ENCODE data around the gene LINC01488. TPM values are rescaled to one million over a fixed set of nuclear protein-coding genes. Genes with fewer than 3 reads are reported as not detected.

LINC01488 gene
- total and polyA plus RNA-seq, 7 donors, result 0.36 TPM; not detected in 6

DNA sequence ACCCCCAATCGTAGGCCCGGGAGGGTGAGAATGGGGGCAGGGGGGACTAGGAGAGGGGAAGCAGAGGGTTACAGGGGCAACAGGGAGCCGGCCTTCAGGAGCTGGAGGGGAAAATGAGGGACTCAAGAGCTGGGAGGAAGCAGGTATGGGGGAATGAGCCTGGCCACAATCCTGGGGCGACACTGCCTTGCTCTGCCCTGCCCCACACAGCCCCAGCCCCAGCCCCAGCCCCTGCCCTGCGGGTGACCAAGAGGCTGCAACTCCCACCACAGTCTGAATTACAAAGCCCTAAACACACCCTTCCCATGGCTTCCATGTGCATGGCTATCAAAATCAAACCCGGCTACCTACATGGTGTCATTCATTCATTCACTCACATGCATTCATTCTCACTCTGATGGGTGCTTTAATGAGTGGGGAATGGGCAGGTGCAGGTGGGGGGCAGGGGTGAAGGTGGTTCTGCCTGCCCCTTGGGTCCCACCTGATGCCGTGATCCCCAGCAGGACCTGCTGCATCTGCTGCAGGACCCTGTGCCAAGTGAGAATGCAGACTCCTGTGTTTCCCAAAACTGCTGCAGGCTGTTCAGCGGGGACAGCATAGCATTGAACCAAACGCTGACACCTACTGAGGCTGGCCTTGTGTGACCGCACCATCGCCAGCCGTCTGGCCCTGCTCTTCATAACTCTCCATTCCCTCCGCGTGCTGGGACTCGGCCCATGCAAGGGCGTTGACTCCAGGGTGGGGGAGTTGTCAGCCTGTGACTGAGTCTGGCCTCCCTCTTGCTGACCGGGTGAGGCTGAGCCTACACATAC, 9.5 kb upstream of the LINC01488 start:
- peaks cover 0 to 11% (median 5%) of the 10 kb centered on the region in 4 donors for H3K4me1 ChIP-seq
- H3K27me3 ChIP-seq, result peaks cover 0 to 4% (median 0%) of the 10 kb centered on the region in 3 donors
- 86 to 90% methylated on average over 17 of the region's 17 CpGs for WGBS, 2 donors
- no peaks in the 10 kb centered on the region for H3K36me3 ChIP-seq
- H3K27ac ChIP-seq, result no peak overlapping the region
- no peak overlapping the region for H3K4me3 ChIP-seq
- TF ChIP-seq, protein P1, sequence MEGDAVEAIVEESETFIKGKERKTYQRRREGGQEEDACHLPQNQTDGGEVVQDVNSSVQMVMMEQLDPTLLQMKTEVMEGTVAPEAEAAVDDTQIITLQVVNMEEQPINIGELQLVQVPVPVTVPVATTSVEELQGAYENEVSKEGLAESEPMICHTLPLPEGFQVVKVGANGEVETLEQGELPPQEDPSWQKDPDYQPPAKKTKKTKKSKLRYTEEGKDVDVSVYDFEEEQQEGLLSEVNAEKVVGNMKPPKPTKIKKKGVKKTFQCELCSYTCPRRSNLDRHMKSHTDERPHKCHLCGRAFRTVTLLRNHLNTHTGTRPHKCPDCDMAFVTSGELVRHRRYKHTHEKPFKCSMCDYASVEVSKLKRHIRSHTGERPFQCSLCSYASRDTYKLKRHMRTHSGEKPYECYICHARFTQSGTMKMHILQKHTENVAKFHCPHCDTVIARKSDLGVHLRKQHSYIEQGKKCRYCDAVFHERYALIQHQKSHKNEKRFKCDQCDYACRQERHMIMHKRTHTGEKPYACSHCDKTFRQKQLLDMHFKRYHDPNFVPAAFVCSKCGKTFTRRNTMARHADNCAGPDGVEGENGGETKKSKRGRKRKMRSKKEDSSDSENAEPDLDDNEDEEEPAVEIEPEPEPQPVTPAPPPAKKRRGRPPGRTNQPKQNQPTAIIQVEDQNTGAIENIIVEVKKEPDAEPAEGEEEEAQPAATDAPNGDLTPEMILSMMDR (IDR thresholded peaks at IDR 0.05), result no peak
- no peak for TF ChIP-seq EP300 (IDR thresholded peaks at IDR 0.05)
- TF ChIP-seq POLR2A (IDR thresholded peaks at IDR 0.05), result no peak
- no peak for TF ChIP-seq POLR2AphosphoS5 (IDR thresholded peaks at IDR 0.05)
- intact Hi-C loops (cut with DNase I), result no loop called here
- DNase-seq, result no peak
- H3K9me3 ChIP-seq, result no peaks in the 10 kb centered on the region

DNA sequence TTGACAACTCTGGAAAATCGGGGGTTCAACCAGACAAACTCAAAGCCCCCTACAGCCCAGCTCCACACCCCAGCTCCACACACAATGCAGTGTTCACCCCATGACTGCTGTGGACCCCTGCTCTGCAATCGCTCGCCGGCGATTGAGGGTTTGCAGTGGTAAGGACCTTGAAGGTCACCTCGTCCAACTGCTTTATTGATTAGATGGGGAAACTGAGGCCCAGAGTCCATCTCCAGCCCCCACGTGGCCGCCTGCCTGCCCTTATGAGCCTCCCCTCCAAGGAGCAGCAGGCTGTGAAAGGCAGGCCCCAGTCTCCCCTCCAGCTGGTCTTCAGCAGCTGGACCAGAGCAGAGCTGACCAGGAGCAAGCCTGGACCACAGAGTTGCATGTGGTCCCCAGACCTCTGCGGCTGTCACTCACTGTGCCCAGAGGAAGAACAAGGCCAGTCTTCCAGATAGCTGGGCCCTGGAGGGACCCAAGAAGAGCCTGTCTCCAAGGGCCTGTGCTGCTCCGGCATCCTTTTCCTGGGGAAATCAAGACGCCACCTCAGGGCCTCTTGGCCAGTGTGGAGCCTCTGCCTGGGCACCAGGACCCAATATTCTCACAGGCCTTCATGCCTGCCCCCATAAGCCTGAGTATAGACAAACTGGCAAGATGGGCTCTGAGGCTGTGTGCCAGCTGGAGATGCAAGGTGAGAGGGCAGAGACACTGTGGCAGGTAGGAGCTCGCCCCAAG, 8.8 kb upstream of the LINC01488 start:
- Histone ChIP-seq H3K27me3 (peaks cover 0 to 4% (median 0%) of the 10 kb centered on the region in 3 donors), H3K27ac (no peak overlapping the region), H3K9me3 (no peaks in the 10 kb centered on the region), H3K4me1 (peaks cover 0 to 11% (median 5%) of the 10 kb centered on the region in 4 donors), H3K4me3 (no peak overlapping the region), H3K36me3 (no peaks in the 10 kb centered on the region)
- intact Hi-C loops (cut with DNase I), result no loop called here
- TF ChIP-seq, protein P1 (IDR thresholded peaks at IDR 0.05), result no peak
- TF ChIP-seq POLR2AphosphoS5 (IDR thresholded peaks at IDR 0.05), result no peak
- no peak for TF ChIP-seq EP300 (IDR thresholded peaks at IDR 0.05)
- no peak for TF ChIP-seq POLR2A (IDR thresholded peaks at IDR 0.05)
- WGBS, 2 donors, result 92 to 94% methylated on average over 12 of the region's 12 CpGs
- DNase-seq, result no peak

DNA sequence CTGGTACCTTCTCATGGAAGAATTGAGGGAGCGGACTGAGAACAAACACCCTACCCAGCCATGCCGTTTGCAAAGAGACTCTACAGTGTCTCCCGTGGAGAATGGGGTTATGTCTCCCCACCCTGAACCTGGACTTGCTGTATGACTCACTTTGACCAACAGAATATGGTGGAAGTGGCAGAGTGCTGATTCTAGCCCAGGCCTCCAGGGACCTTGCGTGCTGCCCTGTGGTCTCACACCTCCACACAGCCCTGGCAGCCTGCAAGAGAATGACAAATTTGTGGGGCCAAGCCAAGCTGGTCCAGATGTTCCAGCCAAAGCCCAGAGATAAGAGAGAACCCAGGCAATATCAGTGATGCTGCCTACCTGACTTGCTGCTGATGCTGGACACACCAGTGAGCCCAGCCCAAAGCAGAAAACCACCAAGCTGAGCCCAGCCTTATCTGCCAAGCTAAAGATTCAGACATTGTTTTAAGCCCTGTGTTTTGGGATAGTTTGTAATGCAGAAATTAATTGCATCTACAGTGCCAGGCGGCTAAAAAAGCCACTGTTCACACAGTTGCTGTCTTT, 8.1 kb upstream of the LINC01488 start:
- Histone ChIP-seq H3K36me3 (no peaks in the 10 kb centered on the region), H3K4me1 (peaks cover 0 to 11% (median 5%) of the 10 kb centered on the region in 4 donors), H3K27ac (no peak overlapping the region), H3K4me3 (no peak overlapping the region), H3K27me3 (peaks cover 0 to 4% (median 0%) of the 10 kb centered on the region in 3 donors), H3K9me3 (no peaks in the 10 kb centered on the region)
- intact Hi-C loops (cut with DNase I), result no loop called here
- TF ChIP-seq, protein P1 (IDR thresholded peaks at IDR 0.05), result no peak
- TF ChIP-seq POLR2AphosphoS5 (IDR thresholded peaks at IDR 0.05), result no peak
- no peak for TF ChIP-seq POLR2A (IDR thresholded peaks at IDR 0.05)
- no peak for TF ChIP-seq EP300 (IDR thresholded peaks at IDR 0.05)
- 93 to 97% methylated on average over 5 of the region's 5 CpGs for WGBS, 2 donors
- DNase-seq, result no peak

DNA sequence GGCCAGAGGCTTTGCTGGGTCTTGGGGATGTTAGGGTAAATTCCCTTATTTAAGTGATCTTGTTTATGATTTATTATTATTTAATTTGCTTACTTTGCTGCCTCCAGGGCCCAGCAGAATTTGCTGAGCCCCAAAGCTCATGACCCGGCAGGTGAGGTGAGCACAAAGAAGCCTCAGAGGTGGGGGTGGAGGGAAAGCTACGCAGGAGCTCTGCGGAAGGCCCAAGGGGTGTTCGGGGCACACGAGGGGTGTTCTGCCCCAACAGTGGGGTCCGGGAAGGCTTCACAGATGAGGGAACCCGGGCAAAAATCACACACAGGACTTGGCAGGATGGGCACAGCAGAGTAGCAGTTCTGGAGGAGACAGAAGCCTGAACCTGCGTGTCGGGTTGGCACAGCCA, 6.7 kb upstream of the LINC01488 start:
- Histone ChIP-seq H3K27ac (no peak overlapping the region), H3K4me1 (peaks cover 0 to 11% (median 5%) of the 10 kb centered on the region in 4 donors), H3K36me3 (no peaks in the 10 kb centered on the region), H3K4me3 (no peak overlapping the region), H3K9me3 (no peaks in the 10 kb centered on the region), H3K27me3 (peaks cover 0 to 4% (median 0%) of the 10 kb centered on the region in 3 donors)
- 93 to 96% methylated on average over 9 of the region's 9 CpGs for WGBS, 2 donors
- TF ChIP-seq, protein P1 (IDR thresholded peaks at IDR 0.05), result no peak
- TF ChIP-seq POLR2AphosphoS5 (IDR thresholded peaks at IDR 0.05) (no peak), EP300 (IDR thresholded peaks at IDR 0.05) (no peak), POLR2A (IDR thresholded peaks at IDR 0.05) (no peak)
- DNase-seq, result no peak
- intact Hi-C loops (cut with DNase I), result no loop called here

Measured in sigmoid colon (tissue), 7 donors.